Dermis blood vessel endothelial cell (primary cell): ENCODE measurements around the gene CNTNAP2. TPM values are rescaled to one million over a fixed set of nuclear protein-coding genes. Genes with fewer than 3 reads are reported as not detected.
"Not testable (repeated sequence)": the region's sequence is repeated elsewhere in the genome, so short reads cannot be mapped to it uniquely, and the experiment has no call there.

Experiments used
- DNase-seq: peaks from one replicate; pipeline ENCODE4 v3.0.0; 2010
- total RNA-seq: library from RNA; depleted of rRNA; stranded (reverse); fragments of >200 nt; gene quantifications from 2 replicates; pipeline ENCODE4 v1.2.3, GENCODE V29; 2014

Gene CNTNAP2
- total RNA-seq, 1 donor from 2014 or later: not detected

- no peak for DNase-seq
Measured at GRCh38 chr7:147798001-147798400, 1681.4 kb downstream of the CNTNAP2 start.

GRCh38 chr7:147801762-147802161 is 1685.2 kb downstream of the CNTNAP2 start:
- DNase-seq: not testable (repeated sequence)

GRCh38 chr7:147803151-147803550 is 1686.5 kb downstream of the CNTNAP2 start:
- DNase-seq: no peak

- no peak for DNase-seq
Measured at GRCh38 chr7:147803606-147804005, 1687.0 kb downstream of the CNTNAP2 start.

GRCh38 chr7:147804032-147804431 is 1687.4 kb downstream of the CNTNAP2 start:
- no peak for DNase-seq

- no peak for DNase-seq
Measured at GRCh38 chr7:147805996-147806576, 1689.5 kb downstream of the CNTNAP2 start.

- DNase-seq: no peak
Measured at GRCh38 chr7:147809786-147810185, 1693.2 kb downstream of the CNTNAP2 start.

GRCh38 chr7:147810269-147810668 is 1693.7 kb downstream of the CNTNAP2 start:
- DNase-seq: no peak

- DNase-seq: no peak
Measured at GRCh38 chr7:147811923-147812322, 1695.3 kb downstream of the CNTNAP2 start.

- no peak for DNase-seq
Measured at GRCh38 chr7:147813316-147813715, 1696.7 kb downstream of the CNTNAP2 start.

GRCh38 chr7:147818317-147818716 is 1701.7 kb downstream of the CNTNAP2 start:
- DNase-seq: no peak

GRCh38 chr7:147824671-147825070 is 1708.1 kb downstream of the CNTNAP2 start:
- DNase-seq: no peak

- DNase-seq: no peak
Measured at GRCh38 chr7:147829016-147829415, 1712.4 kb downstream of the CNTNAP2 start.

- no peak for DNase-seq
Measured at GRCh38 chr7:147833557-147833956, 1717.0 kb downstream of the CNTNAP2 start.

- no peak for DNase-seq
Measured at GRCh38 chr7:147833970-147834369, 1717.4 kb downstream of the CNTNAP2 start.

- no peak for DNase-seq
Measured at GRCh38 chr7:147852833-147853232, 1736.2 kb downstream of the CNTNAP2 start.

- DNase-seq: no peak
Measured at GRCh38 chr7:147857152-147858140, 1740.8 kb downstream of the CNTNAP2 start.

- no peak for DNase-seq
Measured at GRCh38 chr7:147858421-147858820, 1741.8 kb downstream of the CNTNAP2 start.

- DNase-seq: no peak
Measured at GRCh38 chr7:147859033-147859432, 1742.4 kb downstream of the CNTNAP2 start.

GRCh38 chr7:147859486-147859885 is 1742.9 kb downstream of the CNTNAP2 start:
- DNase-seq: no peak

- DNase-seq: no peak
Measured at GRCh38 chr7:147861058-147861716, 1744.6 kb downstream of the CNTNAP2 start.

- DNase-seq: no peak
Measured at GRCh38 chr7:147861945-147862344, 1745.3 kb downstream of the CNTNAP2 start.

- no peak for DNase-seq
Measured at GRCh38 chr7:147869456-147869855, 1752.9 kb downstream of the CNTNAP2 start.
